NCI-H460 (cell line): ENCODE results near the gene SP2. TPM values are rescaled to one million over a fixed set of nuclear protein-coding genes. Genes with fewer than 3 reads are reported as not detected.

Source experiments
- DNase-seq: peaks from one replicate; pipeline ENCODE4 v3.0.0-alpha.2; 2016; ENCODE audit warnings: low read depth; ENCODE audit errors: extremely low read depth
- total RNA-seq: library from RNA; depleted of rRNA; stranded (reverse); fragments of >200 nt; shearing (Covaris generic); gene quantifications from 2 replicates; pipeline ENCODE4 v1.2.3, GENCODE V29; 2014

SP2 gene
- total RNA-seq, 1 experiment from 2014 or later: 2.4 TPM

DNA sequence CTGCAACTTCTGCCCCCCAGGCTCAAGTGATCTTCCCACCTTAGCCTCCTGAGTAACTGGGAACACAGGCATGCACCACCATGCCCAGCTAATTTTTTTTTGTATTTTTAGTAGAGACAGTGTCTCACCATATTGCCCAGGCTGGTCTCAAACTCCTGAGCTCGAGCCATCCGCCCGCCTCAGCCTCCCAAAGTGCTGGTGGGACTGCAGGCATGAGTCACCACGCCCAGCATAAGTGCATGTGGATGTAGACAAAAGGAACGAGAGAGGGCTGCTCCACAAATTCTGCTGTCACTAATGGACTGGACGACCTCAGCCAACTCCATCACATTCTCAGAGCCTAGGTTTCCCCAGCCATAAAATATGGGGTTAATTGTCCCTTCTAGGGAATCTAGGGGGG lies 7.7 kb upstream of the SP2 start:
- no peak for DNase-seq

GRCh38 chr17:47889734-47890529 lies 6.1 kb upstream of the SP2 start:
- peak; percentile 80 for DNase-seq

DNA sequence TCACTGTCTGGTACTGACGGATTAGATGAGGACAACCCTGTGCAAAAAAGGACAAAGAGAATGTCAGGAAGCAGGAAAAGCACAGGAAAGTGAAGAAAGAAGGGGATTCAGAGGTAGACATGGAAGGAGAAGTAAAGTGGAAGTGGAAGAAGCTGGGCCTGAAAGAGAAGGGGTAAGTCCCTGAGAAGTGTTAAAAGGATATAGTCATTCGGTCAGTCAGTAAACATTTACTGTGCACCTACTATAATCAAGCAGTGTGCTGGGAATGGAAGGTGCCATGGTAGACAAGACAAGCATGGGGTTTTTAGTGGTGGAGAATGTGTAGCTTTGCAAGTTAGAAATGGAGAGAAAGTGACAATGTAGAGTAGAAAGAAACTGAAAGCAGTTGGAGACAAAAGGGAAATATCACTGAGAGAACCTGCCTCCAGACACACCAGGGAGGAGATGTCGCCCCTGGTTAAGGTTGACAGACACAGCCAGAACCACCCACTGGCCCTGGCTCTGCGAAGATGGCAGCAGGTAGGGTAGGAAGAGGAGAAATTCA lies 4.4 kb upstream of the SP2 start:
- no peak for DNase-seq

GRCh38 chr17:47894498-47895346 lies 1.3 kb upstream of the SP2 start:
- DNase-seq: no peak

DNA sequence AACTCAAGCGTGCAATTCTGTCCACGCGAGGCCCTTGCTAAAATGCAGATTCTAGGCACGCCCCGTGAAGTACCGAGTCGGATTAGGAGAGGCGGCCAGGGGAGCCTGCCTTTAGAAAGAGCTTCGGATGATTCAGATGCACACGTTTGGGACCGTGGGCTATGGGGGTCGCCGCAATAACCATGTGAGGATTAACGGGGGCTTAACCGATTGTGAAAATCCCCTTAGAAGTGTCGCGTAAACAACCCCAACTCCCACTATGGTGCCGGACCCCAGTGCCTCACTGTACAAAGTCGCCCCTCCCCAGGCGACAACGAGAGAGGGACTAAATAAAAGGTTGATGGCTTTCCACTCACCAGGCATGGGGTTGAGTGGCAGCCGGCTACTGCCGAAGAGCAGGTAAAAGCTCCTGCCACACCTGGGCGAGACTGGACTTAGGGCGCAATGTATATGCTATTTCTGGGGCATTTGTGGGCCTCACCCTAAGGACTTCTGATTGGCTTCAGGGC lies 635 bp upstream of the SP2 start:
- no peak for DNase-seq

GRCh38 chr17:47896672-47897490 lies 845 bp downstream of the SP2 start:
- no peak for DNase-seq

DNA sequence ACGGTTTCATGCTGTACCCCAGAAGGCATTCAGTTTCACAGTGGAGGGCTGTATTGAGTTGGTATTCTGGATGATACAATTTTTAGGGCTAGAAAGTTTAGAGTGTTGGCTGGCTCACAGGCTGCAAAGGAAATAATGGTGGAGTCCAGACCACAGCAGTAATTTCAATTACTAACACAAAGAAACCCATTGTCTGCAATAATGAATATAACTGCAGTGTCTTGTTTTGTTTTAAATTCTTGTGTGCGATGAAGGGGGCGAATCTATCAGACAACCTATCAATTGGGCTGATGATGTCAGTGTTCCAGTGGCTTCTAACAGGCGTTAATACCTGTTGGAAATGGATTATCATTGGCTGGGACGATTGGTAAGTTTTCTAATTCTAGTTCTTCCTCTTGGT lies 1.5 kb downstream of the SP2 start:
- no peak for DNase-seq

- no peak for DNase-seq
Observed at GRCh38 chr17:47898241-47898640, 2.2 kb downstream of the SP2 start.

DNA sequence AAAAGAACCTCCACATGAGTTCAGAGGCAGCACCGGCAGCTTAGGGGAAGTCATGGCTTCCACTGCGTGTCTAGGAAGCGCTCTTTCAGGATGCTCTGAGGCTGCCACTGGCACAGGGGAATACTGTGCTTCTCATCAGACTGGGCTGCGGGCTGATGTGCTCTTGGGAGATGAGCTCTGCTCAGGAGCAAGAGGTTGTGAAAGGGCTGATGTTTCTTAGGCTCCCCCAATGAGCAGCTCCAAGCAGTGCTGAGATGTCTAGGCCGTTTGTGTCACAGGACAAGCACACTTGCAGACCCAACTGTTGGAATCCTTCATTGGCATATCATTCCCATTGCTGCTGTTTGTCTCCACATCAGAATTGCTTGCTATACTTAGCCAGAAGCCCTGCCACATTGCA lies 3.6 kb downstream of the SP2 start:
- DNase-seq: no peak

GRCh38 chr17:47901423-47901822 lies 5.4 kb downstream of the SP2 start:
- no peak for DNase-seq

- no peak for DNase-seq
Observed at GRCh38 chr17:47902039-47902744, 6.2 kb downstream of the SP2 start.

GRCh38 chr17:47905221-47905733 lies 9.2 kb downstream of the SP2 start:
- no peak for DNase-seq

DNA sequence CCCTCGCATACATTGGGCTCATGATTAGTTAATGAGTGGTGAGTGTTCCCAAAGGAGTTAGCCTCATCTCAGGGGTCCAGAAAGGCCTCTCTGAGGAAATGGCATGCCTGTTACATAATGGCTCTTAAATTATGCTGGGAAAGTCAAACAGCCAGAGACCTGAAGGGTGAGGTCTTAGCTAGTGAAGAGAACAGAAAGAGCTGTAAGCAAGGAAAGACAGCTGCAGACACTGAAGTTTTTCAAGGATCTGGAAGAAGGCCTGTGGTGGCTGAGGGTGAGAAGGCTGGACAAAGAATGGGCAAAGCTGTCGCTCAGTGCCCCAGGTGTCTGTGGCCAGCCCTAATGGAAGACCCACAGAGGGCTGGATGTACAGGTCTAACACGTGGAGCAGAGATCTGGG lies 10.4 kb downstream of the SP2 start:
- DNase-seq: no peak

- DNase-seq: no peak
Observed at GRCh38 chr17:47907932-47908562, 12.0 kb downstream of the SP2 start.

DNA sequence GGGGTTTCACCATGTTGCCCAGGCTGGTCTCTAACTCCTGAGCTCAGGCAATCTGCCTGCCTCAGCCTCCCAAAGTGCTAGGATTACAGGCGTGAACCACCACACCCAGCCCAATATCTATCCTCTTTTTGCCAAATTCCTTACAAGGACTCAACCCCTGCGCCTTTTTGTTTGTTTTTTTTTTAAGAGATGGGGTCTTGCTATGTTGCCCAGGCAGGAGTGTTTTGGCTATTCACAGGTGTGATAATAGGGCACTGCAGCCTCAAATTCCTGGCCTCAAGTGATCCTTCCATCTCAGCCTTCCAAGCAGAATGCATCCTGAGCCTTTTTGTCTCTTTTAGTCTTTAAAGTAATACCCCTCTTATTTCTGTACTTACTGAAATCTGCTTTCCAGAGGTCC lies 17.0 kb downstream of the SP2 start:
- no peak for DNase-seq

GRCh38 chr17:47914306-47914948 lies 18.4 kb downstream of the SP2 start:
- no peak for DNase-seq

DNA sequence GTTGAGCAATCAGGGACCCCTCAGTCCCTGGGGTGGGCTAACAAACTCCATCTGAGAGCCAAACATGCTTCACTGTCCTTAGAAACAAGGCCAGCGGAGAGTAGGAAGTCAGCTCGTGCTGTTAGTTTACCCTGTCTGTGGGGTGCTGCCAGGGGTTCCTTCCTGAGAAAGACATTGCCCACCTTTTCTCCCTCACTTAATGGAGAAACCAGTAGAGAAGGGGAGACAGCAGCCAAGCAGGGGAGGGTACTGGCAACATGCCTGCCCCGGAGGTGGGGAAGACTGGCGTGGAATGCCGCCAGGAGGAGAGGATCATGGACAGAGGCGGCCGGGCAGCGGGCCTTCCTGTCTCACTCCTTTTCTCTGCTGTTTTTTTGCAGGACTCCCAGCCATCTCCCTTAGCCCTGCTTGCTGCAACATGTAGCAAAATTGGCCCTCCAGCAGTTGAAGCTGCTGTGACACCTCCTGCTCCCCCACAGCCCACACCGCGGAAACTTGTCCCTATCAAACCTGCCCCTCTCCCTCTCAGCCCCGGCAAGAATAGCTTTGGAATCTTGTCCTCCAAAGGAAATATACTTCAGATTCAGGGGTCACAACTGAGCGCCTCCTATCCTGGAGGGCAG lies 19.9 kb downstream of the SP2 start:
- no peak for DNase-seq

- DNase-seq: no peak
Observed at GRCh38 chr17:47916489-47917208, 20.6 kb downstream of the SP2 start.
